CD4-positive, alpha-beta T cell (primary cell): ENCODE results near the gene IL22. TPM values are rescaled to one million over a fixed set of nuclear protein-coding genes. Genes with fewer than 3 reads are reported as not detected.

Experiments
- ATAC-seq: fragments of 200-7000 bp; cut with Tn5 transposase; one replicate; pipeline ENCODE4 v1.10.0; 2022; ENCODE audit warnings: mild to moderate bottlenecking; ENCODE audit not compliant: poor library complexity
- CTCF ChIA-PET: fragments of 350-600 bp; sonication (Branson Sonifier 250); formaldehyde crosslinking; loops from one replicate; lab custom pipeline; 2021; ENCODE audit warnings: antibody characterized with exemption, inconsistent platforms; lab: Charles Lee
- POLR2A ChIA-PET: fragments of 350-600 bp; sonication (Branson Sonifier 250); formaldehyde crosslinking; loops from one replicate; lab custom pipeline; 2021; ENCODE audit warnings: antibody characterized with exemption, inconsistent platforms; lab: Charles Lee
- DNase-seq, 14 experiments: peaks; one replicate each; pipeline ENCODE4 v3.0.0-alpha.2; 2013 to 2020; ENCODE audit warnings: mixed read lengths in 2 of 14
- H3K27ac ChIP-seq, 2 donors: one replicate each; pipeline versions ENCODE4 v1.5.1 to v1.7.0; 2013; ENCODE audit warnings: low read length in 2 of 2, low read depth in 1 of 2, mild to moderate bottlenecking in 1 of 2
- H3K27me3 ChIP-seq, 2 experiments: 1 replicate in 1 of 2; 2 replicates in 1 of 2; pipeline versions ENCODE4 v1.6.1 to v1.7.0; 2013; ENCODE audit warnings: low read length in 2 of 2, control low read depth in 1 of 2, mild to moderate bottlenecking in 1 of 2, moderate library complexity in 1 of 2; ENCODE audit not compliant: insufficient read depth in 2 of 2, control insufficient read depth in 1 of 2
- H3K36me3 ChIP-seq: one replicate; pipeline ENCODE4 v1.6.1; 2013; ENCODE audit warnings: low read length, control low read depth; ENCODE audit not compliant: insufficient read depth
- H3K4me1 ChIP-seq: one replicate; pipeline ENCODE4 v1.6.1; 2013; ENCODE audit warnings: low read length, control low read depth; ENCODE audit not compliant: insufficient read depth
- H3K4me3 ChIP-seq: one replicate; pipeline ENCODE4 v1.5.1; 2013; ENCODE audit warnings: mild to moderate bottlenecking, low read length, moderate library complexity
- H3K9me3 ChIP-seq, 2 experiments: 1 replicate in 1 of 2; 2 replicates in 1 of 2; pipeline versions ENCODE4 v1.6.1 to v1.7.0; 2013; ENCODE audit warnings: low read length in 2 of 2, mild to moderate bottlenecking in 2 of 2, control low read depth in 1 of 2, moderate library complexity in 1 of 2; ENCODE audit not compliant: control insufficient read depth in 1 of 2, insufficient read depth in 1 of 2
- H3K27ac Mint-ChIP-seq: one replicate; pipeline ENCODE4 v1.8.0; 2020; ENCODE audit warnings: mixed read lengths
- H3K27me3 Mint-ChIP-seq: one replicate; pipeline ENCODE4 v1.8.0; 2021; ENCODE audit warnings: mixed read lengths
- H3K36me3 Mint-ChIP-seq: one replicate; pipeline ENCODE4 v1.8.0; 2021; ENCODE audit warnings: low read depth, mixed read lengths
- H3K4me1 Mint-ChIP-seq: one replicate; pipeline ENCODE4 v1.8.0; 2021; ENCODE audit warnings: low read depth, mixed read lengths
- H3K4me3 Mint-ChIP-seq: one replicate; pipeline ENCODE4 v1.8.0; 2020; ENCODE audit warnings: mild to moderate bottlenecking, mixed read lengths
- H3K9me3 Mint-ChIP-seq: one replicate; pipeline ENCODE4 v1.8.0; 2020; ENCODE audit warnings: mixed read lengths
- CTCF ChIP-seq: fragments of 200-600 bp; IDR thresholded peaks from one replicate; pipeline ENCODE4 v1.8.0; 2022; ENCODE audit warnings: antibody characterized with exemption, mild to moderate bottlenecking
- intact Hi-C, 2 experiments: fragments of 100-400 bp; cut with DNase I in 1 of 2; cut with micrococcal nuclease in 1 of 2; formaldehyde crosslinking; loops; one replicate each; pipeline versions ENCODE4 v1.15.1 to v1.9.0; 2023 to 2025; cut with DNase I, micrococcal nuclease
- total RNA-seq, 174 experiments: library from RNA in 2 of 174; stranded (reverse) in 2 of 174; gene quantifications; one replicate each; pipeline ENCODE4 v1.2.3 and lab custom pipeline; 2021 to 2026

Gene IL22
- total RNA-seq, 2 experiments from 2014 or later = not detected

- Histone ChIP-seq H3K9me3 (no peaks in the 10 kb centered on the region), H3K27me3 (no peaks in the 10 kb centered on the region), H3K27ac (no peak overlapping the region), H3K4me1 (no peaks in the 10 kb centered on the region), H3K36me3 (no peaks in the 10 kb centered on the region), H3K4me3 (no peak overlapping the region)
- DNase-seq (no peak), ATAC-seq (no peak)
- Mint-ChIP-seq H3K27ac (no peak overlapping the region), H3K36me3 (no peaks in the 10 kb centered on the region), H3K27me3 (no peaks in the 10 kb centered on the region), H3K9me3 (no peaks in the 10 kb centered on the region), H3K4me3 (no peak overlapping the region), H3K4me1 (no peaks in the 10 kb centered on the region)
- CTCF ChIA-PET = no interaction called here
- POLR2A ChIA-PET = no interaction called here
- no peak for TF ChIP-seq CTCF
- intact Hi-C loops = no loop called here
Observed at GRCh38 chr12:68268967-68269366, 15.6 kb upstream of the IL22 start.

GRCh38 chr12:68267892-68268396, 14.5 kb upstream of the IL22 start:
- no peaks in the 10 kb centered on the region for H3K4me1 Mint-ChIP-seq
- H3K4me1 ChIP-seq = no peaks in the 10 kb centered on the region
- H3K27me3 Mint-ChIP-seq = no peaks in the 10 kb centered on the region
- ChIA-PET POLR2A (no interaction called here), CTCF (no interaction called here)
- ATAC-seq (no peak), DNase-seq (no peak)
- H3K9me3 Mint-ChIP-seq = no peaks in the 10 kb centered on the region
- no peak overlapping the region for H3K4me3 Mint-ChIP-seq
- H3K27me3 ChIP-seq = no peaks in the 10 kb centered on the region
- intact Hi-C loops = no loop called here
- H3K9me3 ChIP-seq = no peaks in the 10 kb centered on the region
- no peaks in the 10 kb centered on the region for H3K36me3 Mint-ChIP-seq
- H3K36me3 ChIP-seq = no peaks in the 10 kb centered on the region
- H3K4me3 ChIP-seq = no peak overlapping the region
- no peak for TF ChIP-seq CTCF
- no peak overlapping the region for H3K27ac ChIP-seq
- H3K27ac Mint-ChIP-seq = no peak overlapping the region

GRCh38 chr12:68264857-68265256, 11.5 kb upstream of the IL22 start:
- ATAC-seq (no peak), DNase-seq (no peak)
- no peaks in the 10 kb centered on the region for H3K36me3 Mint-ChIP-seq
- H3K27ac ChIP-seq = no peak overlapping the region
- intact Hi-C loops = no loop called here
- ChIA-PET POLR2A (no interaction called here), CTCF (no interaction called here)
- no peak overlapping the region for H3K27ac Mint-ChIP-seq
- no peaks in the 10 kb centered on the region for H3K27me3 ChIP-seq
- TF ChIP-seq CTCF = no peak
- peaks cover 7% of the 10 kb centered on the region for H3K4me1 Mint-ChIP-seq
- H3K36me3 ChIP-seq = no peaks in the 10 kb centered on the region
- H3K4me3 ChIP-seq = no peak overlapping the region
- H3K9me3 Mint-ChIP-seq = no peaks in the 10 kb centered on the region
- H3K9me3 ChIP-seq = no peaks in the 10 kb centered on the region
- H3K4me1 ChIP-seq = no peaks in the 10 kb centered on the region
- H3K27me3 Mint-ChIP-seq = no peaks in the 10 kb centered on the region
- H3K4me3 Mint-ChIP-seq = no peak overlapping the region
